SU-DHL-6 (cell line): ENCODE data around the gene ST8SIA4.

Experiments
- EZH2phosphoT487 ChIP-seq: fragments of 200-600 bp; sonication (generic), shearing (Covaris generic); conservative IDR thresholded peaks from 2 replicates; pipeline ENCODE4 v1.6.1; 2018; ENCODE audit warnings: mild to moderate bottlenecking, antibody characterized with exemption, low read length, moderate library complexity, mixed read lengths
- TF ChIP-seq, protein P1 (sequence below): fragments of 200-600 bp; sonication (generic); IDR thresholded peaks from one replicate; pipeline ENCODE4 v1.5.1; 2017; ENCODE audit warnings: antibody characterized with exemption, mild to moderate bottlenecking, low read length, moderate library complexity; ENCODE audit not compliant: insufficient read depth, poor library complexity, severe bottlenecking

DNA sequence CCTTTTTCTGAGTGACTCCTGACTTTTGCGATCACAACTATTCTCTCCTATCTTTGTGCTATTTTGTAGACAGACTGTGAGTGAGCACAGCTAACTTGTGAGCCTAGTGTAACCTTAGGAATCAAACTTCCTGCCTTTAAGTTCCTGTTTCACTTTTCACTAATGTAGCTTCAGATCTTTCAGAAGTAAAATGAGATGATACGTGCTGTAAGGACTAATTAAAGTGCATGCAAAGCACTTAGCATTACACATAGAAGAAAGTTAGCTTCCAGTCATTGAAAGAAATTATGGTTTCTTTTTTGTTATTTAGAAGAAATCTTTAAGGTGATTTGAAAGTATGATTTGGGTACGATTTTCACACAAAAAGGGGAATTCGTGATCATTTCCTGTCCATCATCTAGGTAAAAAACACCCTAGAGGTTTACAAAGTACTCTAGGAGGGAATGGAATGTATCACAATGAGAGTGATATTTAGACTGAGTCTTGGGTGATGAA lies 122.7 kb downstream of the ST8SIA4 start:
- TF ChIP-seq, protein P1, sequence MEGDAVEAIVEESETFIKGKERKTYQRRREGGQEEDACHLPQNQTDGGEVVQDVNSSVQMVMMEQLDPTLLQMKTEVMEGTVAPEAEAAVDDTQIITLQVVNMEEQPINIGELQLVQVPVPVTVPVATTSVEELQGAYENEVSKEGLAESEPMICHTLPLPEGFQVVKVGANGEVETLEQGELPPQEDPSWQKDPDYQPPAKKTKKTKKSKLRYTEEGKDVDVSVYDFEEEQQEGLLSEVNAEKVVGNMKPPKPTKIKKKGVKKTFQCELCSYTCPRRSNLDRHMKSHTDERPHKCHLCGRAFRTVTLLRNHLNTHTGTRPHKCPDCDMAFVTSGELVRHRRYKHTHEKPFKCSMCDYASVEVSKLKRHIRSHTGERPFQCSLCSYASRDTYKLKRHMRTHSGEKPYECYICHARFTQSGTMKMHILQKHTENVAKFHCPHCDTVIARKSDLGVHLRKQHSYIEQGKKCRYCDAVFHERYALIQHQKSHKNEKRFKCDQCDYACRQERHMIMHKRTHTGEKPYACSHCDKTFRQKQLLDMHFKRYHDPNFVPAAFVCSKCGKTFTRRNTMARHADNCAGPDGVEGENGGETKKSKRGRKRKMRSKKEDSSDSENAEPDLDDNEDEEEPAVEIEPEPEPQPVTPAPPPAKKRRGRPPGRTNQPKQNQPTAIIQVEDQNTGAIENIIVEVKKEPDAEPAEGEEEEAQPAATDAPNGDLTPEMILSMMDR: no peak
- TF ChIP-seq EZH2phosphoT487: no peak
